IMR-90 (cell line): Measurements from ENCODE around the gene NPHP4. TPM values are rescaled to one million over a fixed set of nuclear protein-coding genes. Genes with fewer than 3 reads are reported as not detected.

ENCODE experiments used
- ATAC-seq: fragments of 200-7000 bp; cut with Tn5 transposase; 2 replicates; pipeline ENCODE4 v1.9.1; 2020; ENCODE audit warnings: low read depth, mild to moderate bottlenecking, moderate library complexity
- BruUV-seq: library from RNA; stranded (reverse); fragments of 400-500 nt; replicated peaks from 2 replicates; lab custom pipeline; 2021; lab: Mats Ljungman, UMichigan
- CTCF ChIA-PET: fragments of 300-600 bp; formaldehyde crosslinking; extraction: SDS; loops from one replicate; lab custom pipeline; 2021; ENCODE audit warnings: antibody characterized with exemption; lab: Yijun Ruan, JAX
- POLR2A ChIA-PET: fragments of 300-600 bp; sonication (Branson Sonifier 250); formaldehyde crosslinking; loops from one replicate; lab custom pipeline; 2022; ENCODE audit warnings: antibody characterized with exemption; ENCODE audit not compliant: unreplicated experiment; lab: Charles Lee
- DNase-seq: peaks from one replicate; pipeline ENCODE4 v3.0.0; 2013
- H2AFZ ChIP-seq: replicated peaks from 2 replicates; pipeline ENCODE3; 2013; ENCODE audit warnings: low read length, mild to moderate bottlenecking; ENCODE audit not compliant: poor library complexity
- H2AK5ac ChIP-seq: 2 replicates; pipeline ENCODE4 v1.6.1; 2013; ENCODE audit warnings: low read depth, low read length, inconsistent platforms
- H2AK9ac ChIP-seq: replicated peaks from 2 replicates; pipeline ENCODE3; 2013; ENCODE audit warnings: mild to moderate bottlenecking, low read depth, low read length, moderate library complexity; ENCODE audit not compliant: poor library complexity
- H2BK120ac ChIP-seq: 2 replicates; pipeline ENCODE4 v1.6.1; 2013; ENCODE audit warnings: low read depth, low read length, inconsistent platforms
- H2BK15ac ChIP-seq: 3 replicates; pipeline ENCODE4 v1.6.1; 2013; ENCODE audit warnings: low read depth, low read length, inconsistent platforms
- H2BK20ac ChIP-seq: 2 replicates; pipeline ENCODE4 v1.6.1; 2013; ENCODE audit warnings: low read depth, mild to moderate bottlenecking, inconsistent platforms, low read length, moderate library complexity
- H2BK5ac ChIP-seq: 2 replicates; pipeline ENCODE4 v1.6.1; 2013; ENCODE audit warnings: mild to moderate bottlenecking, low read depth, low read length, inconsistent platforms; ENCODE audit not compliant: poor library complexity, severe bottlenecking
- H3K14ac ChIP-seq: replicated peaks from 2 replicates; pipeline ENCODE4 v1.6.1; 2013; ENCODE audit warnings: low read depth, low read length, inconsistent platforms
- H3K18ac ChIP-seq: 2 replicates; pipeline ENCODE4 v1.6.1; 2013; ENCODE audit warnings: low read depth, low read length, control low read depth
- H3K23ac ChIP-seq: 2 replicates; pipeline ENCODE4 v1.6.1; 2013; ENCODE audit warnings: low read depth, low read length, inconsistent platforms
- H3K27ac ChIP-seq: 2 replicates; pipeline ENCODE4 v1.5.1; 2013; ENCODE audit warnings: mild to moderate bottlenecking, control low read depth, low read length; ENCODE audit not compliant: insufficient read depth
- H3K27me3 ChIP-seq: 2 replicates; pipeline ENCODE4 v1.6.1; 2013; ENCODE audit warnings: low read length; ENCODE audit not compliant: control insufficient read depth, insufficient read depth
- H3K36me3 ChIP-seq: 2 replicates; pipeline ENCODE4 v1.6.1; 2013; ENCODE audit warnings: low read length, mixed read lengths; ENCODE audit not compliant: control insufficient read depth, insufficient read depth
- H3K4ac ChIP-seq: 2 replicates; pipeline ENCODE4 v1.6.1; 2013; ENCODE audit warnings: low read depth, low read length, inconsistent platforms
- H3K4me1 ChIP-seq: 2 replicates; pipeline ENCODE4 v1.6.1; 2013; ENCODE audit warnings: low read length, mixed read lengths; ENCODE audit not compliant: control insufficient read depth, insufficient read depth
- H3K4me2 ChIP-seq: 2 replicates; pipeline ENCODE4 v1.6.1; 2013; ENCODE audit warnings: low read depth, mild to moderate bottlenecking, control low read depth, low read length, moderate library complexity
- H3K4me3 ChIP-seq: 2 replicates; pipeline ENCODE4 v1.5.1; 2013; ENCODE audit warnings: low read depth, mild to moderate bottlenecking, control low read depth, low read length, moderate library complexity; ENCODE audit not compliant: insufficient read depth
- H3K56ac ChIP-seq: 2 replicates; pipeline ENCODE4 v1.6.1; 2013; ENCODE audit warnings: low read length, inconsistent platforms; ENCODE audit not compliant: insufficient read depth; ENCODE audit errors: extremely low read depth
- H3K79me1 ChIP-seq, 2 experiments: 2 replicates each; pipeline ENCODE4 v1.6.1; 2013; ENCODE audit warnings: low read length in 2 of 2, inconsistent platforms in 1 of 2, low read depth in 1 of 2
- H3K9ac ChIP-seq: 2 replicates; pipeline ENCODE4 v1.6.1; 2013; ENCODE audit warnings: low read depth, low read length, control low read depth
- H3K9me1 ChIP-seq: 2 replicates; pipeline ENCODE4 v1.6.1; 2013; ENCODE audit warnings: low read length, inconsistent platforms; ENCODE audit not compliant: insufficient read depth
- H3K9me3 ChIP-seq: 2 replicates; pipeline ENCODE4 v1.6.1; 2013; ENCODE audit warnings: low read length; ENCODE audit not compliant: control insufficient read depth, insufficient read depth
- H4K20me1 ChIP-seq: 2 replicates; pipeline ENCODE4 v1.6.1; 2013; ENCODE audit warnings: low read length, inconsistent platforms; ENCODE audit not compliant: insufficient read depth
- H4K5ac ChIP-seq: 2 replicates; pipeline ENCODE4 v1.6.1; 2013; ENCODE audit warnings: mild to moderate bottlenecking, low read depth, low read length, control low read depth
- H4K8ac ChIP-seq, 2 experiments: 2 replicates each; pipeline ENCODE4 v1.6.1; 2013; ENCODE audit warnings: low read depth in 2 of 2, low read length in 2 of 2, control low read depth in 1 of 2, inconsistent platforms in 1 of 2
- H4K91ac ChIP-seq: 2 replicates; pipeline ENCODE4 v1.6.1; 2013; ENCODE audit warnings: low read depth, low read length, inconsistent platforms; ENCODE audit not compliant: insufficient read depth
- MAFK ChIP-seq: IDR thresholded peaks from 2 replicates; pipeline ENCODE4 v1.6.1; 2012; ENCODE audit warnings: low read depth, low read length, improper control_type of control experiment
- WGBS, 2 experiments: methylation state at CpG; one replicate each; pipeline versions ENCODE4 v1.1.5 to v1.1.7; 2013; ENCODE audit warnings: missing lambda C conversion rate in 2 of 2; ENCODE audit not compliant: insufficient read length in 1 of 2; ENCODE audit errors: extremely low coverage in 2 of 2; 5-methylcytosine and 5-hydroxymethylcytosine counted together
- dilution Hi-C: fragments of 300-500 bp; cut with HindIII; formaldehyde crosslinking; loops from one replicate; pipeline ENCODE4 v1.14.3; 2018; ENCODE audit warnings: low sequenced_read_pairs; ENCODE audit not compliant: unreplicated experiment
- in situ Hi-C: fragments of 300-500 bp; cut with MboI; formaldehyde crosslinking; loops from 3 replicates; pipeline ENCODE4 v1.14.3; 2019; ENCODE audit warnings: low sequenced_read_pairs, inconsistent platforms, mixed read lengths
- intact Hi-C: fragments of 100-400 bp; cut with micrococcal nuclease; formaldehyde crosslinking; loops from 2 replicates; pipeline ENCODE4 v1.10.0; 2022
- polyA plus RNA-seq, 3 experiments: library from polyadenylated mRNA; depleted of rRNA; stranded (reverse); fragments of >200 nt; gene quantifications; 2 replicates each; pipeline ENCODE4 v1.2.3, GENCODE V29; 2012; ENCODE audit warnings: low replicate concordance in 1 of 3
- total RNA-seq: library from RNA; depleted of rRNA; stranded (reverse); fragments of >200 nt; gene quantifications from 2 replicates; pipeline ENCODE4 v1.2.3, GENCODE V29; 2012
- TF ChIP-seq, protein P1 (sequence below): fragments of 150-350 bp; IDR thresholded peaks from 2 replicates; pipeline ENCODE4 v1.6.1; 2016; ENCODE audit warnings: low read depth, mild to moderate bottlenecking, low read length, moderate library complexity, borderline replicate concordance

The NPHP4 gene
- total and polyA plus RNA-seq, 2 of the 4 experiments (the other 2 are of a cell fraction): 2.0 to 5.5 TPM

DNA sequence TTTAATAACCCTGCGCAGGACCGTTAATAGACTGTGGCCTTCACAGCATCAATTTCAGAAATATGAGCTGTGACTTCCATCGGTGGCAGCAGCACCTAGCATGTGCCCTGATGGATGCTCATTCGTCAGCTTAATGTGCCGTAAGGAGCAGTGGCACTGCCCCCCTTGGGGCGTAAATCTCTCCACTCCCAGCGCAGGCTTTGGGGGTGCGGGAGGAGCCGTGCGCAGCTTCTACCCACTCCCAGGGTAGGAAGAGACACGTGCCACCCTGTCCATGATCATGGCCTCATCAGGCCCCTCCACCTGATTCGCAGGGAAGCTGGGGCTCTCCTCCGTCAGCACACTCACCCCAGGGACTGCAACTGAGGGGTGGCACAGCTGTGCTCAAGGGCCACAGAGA, 149.5 kb downstream of the NPHP4 start:
- no peak overlapping the region for H2BK15ac ChIP-seq
- no peak overlapping the region for H3K56ac ChIP-seq
- H4K20me1 ChIP-seq: no peaks in the 10 kb centered on the region
- H4K91ac ChIP-seq: no peak overlapping the region
- H2BK20ac ChIP-seq: no peak overlapping the region
- DNase-seq: no peak
- H3K27me3 ChIP-seq: no peaks in the 10 kb centered on the region
- no peak overlapping the region for H2AK5ac ChIP-seq
- POLR2A ChIA-PET: no interaction called here
- H4K8ac ChIP-seq: no peak overlapping the region
- no peak overlapping the region for H3K14ac ChIP-seq
- H2BK5ac ChIP-seq: no peak overlapping the region
- no peak overlapping the region for H3K23ac ChIP-seq
- no TSS peak for BruUV-seq
- H2BK120ac ChIP-seq: no peak overlapping the region
- H3K9me3 ChIP-seq: peaks cover 5% of the 10 kb centered on the region; the same call in 1 of the 2 replicates
- no peak overlapping the region for H2AFZ ChIP-seq
- no peak overlapping the region for H3K9ac ChIP-seq
- no peaks in the 10 kb centered on the region for H3K4me1 ChIP-seq
- dilution Hi-C loops: no loop called here
- ATAC-seq: no peak
- intact Hi-C loops: no loop called here
- no peak overlapping the region for H3K4ac ChIP-seq
- no peak overlapping the region for H3K18ac ChIP-seq
- H3K4me3 ChIP-seq: no peak overlapping the region
- no peaks in the 10 kb centered on the region for H3K9me1 ChIP-seq
- H2AK9ac ChIP-seq: no peak overlapping the region
- H3K27ac ChIP-seq: no peak overlapping the region
- H3K36me3 ChIP-seq: no peaks in the 10 kb centered on the region
- CTCF ChIA-PET: no interaction called here
- TF ChIP-seq MAFK: no peak
- TF ChIP-seq, protein P1, sequence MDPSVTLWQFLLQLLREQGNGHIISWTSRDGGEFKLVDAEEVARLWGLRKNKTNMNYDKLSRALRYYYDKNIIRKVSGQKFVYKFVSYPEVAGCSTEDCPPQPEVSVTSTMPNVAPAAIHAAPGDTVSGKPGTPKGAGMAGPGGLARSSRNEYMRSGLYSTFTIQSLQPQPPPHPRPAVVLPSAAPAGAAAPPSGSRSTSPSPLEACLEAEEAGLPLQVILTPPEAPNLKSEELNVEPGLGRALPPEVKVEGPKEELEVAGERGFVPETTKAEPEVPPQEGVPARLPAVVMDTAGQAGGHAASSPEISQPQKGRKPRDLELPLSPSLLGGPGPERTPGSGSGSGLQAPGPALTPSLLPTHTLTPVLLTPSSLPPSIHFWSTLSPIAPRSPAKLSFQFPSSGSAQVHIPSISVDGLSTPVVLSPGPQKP: no peak
- H3K79me1 ChIP-seq: no peaks in the 10 kb centered on the region
- WGBS, 2 experiments: 81% methylated on average over 3 of the region's 13 CpGs; no CpG with 5 or more reads in 1 of the 2 experiments
- H4K5ac ChIP-seq: no peak overlapping the region
- no peak overlapping the region for H3K4me2 ChIP-seq
- in situ Hi-C loops: no loop called here
